Ectodermal cell (in vitro differentiated cells): ENCODE data around the gene RADIL.
A peak's percentile ranks its signal among the peaks of the same experiment; 100 is the strongest.

ENCODE experiments used
- H3K27ac ChIP-seq: 2 replicates; pipeline ENCODE4 v1.7.0; 2013; ENCODE audit warnings: mild to moderate bottlenecking, low read depth, low read length; ENCODE audit not compliant: insufficient read depth, poor library complexity, severe bottlenecking
- H3K27me3 ChIP-seq: 2 replicates; pipeline ENCODE4 v1.7.0; 2013; ENCODE audit warnings: mild to moderate bottlenecking, low read length; ENCODE audit not compliant: insufficient read depth, control insufficient read depth, poor library complexity, severe bottlenecking
- H3K36me3 ChIP-seq: one replicate; pipeline ENCODE4 v1.7.0; 2013; ENCODE audit warnings: low read length; ENCODE audit not compliant: control insufficient read depth, insufficient read depth
- H3K4me1 ChIP-seq: one replicate; pipeline ENCODE4 v1.7.0; 2013; ENCODE audit warnings: low read length; ENCODE audit not compliant: control insufficient read depth, insufficient read depth
- H3K4me3 ChIP-seq: 2 replicates; pipeline ENCODE4 v1.7.0; 2013; ENCODE audit warnings: low read depth, low read length, control low read depth; ENCODE audit not compliant: insufficient read depth
- H3K9me3 ChIP-seq: 2 replicates; pipeline ENCODE4 v1.7.0; 2013; ENCODE audit warnings: mild to moderate bottlenecking, low read length, moderate library complexity; ENCODE audit not compliant: control insufficient read depth
- WGBS, 2 experiments: methylation state at CpG; one replicate each; pipeline ENCODE4 v1.1.7; 2013; ENCODE audit warnings: missing lambda C conversion rate in 2 of 2; 5-methylcytosine and 5-hydroxymethylcytosine counted together

Gene RADIL

GRCh38 chr7:4884164-4884563, 648 bp upstream of the RADIL start:
- Histone ChIP-seq H3K4me3 (no peak overlapping the region), H3K27ac (no peak overlapping the region), H3K27me3 (peaks cover 18% of the 10 kb centered on the region), H3K9me3 (no peaks in the 10 kb centered on the region), H3K4me1 (no peaks in the 10 kb centered on the region), H3K36me3 (no peaks in the 10 kb centered on the region)
- WGBS, 2 experiments: 89 to 90% methylated on average over 10 of the region's 10 CpGs

- Histone ChIP-seq H3K36me3 (no peaks in the 10 kb centered on the region), H3K4me1 (no peaks in the 10 kb centered on the region), H3K27ac (peak overlapping the region; percentile 55), H3K27me3 (peaks cover 18% of the 10 kb centered on the region), H3K4me3 (peak overlapping the region; percentile 55), H3K9me3 (no peaks in the 10 kb centered on the region)
- 0 to 1% methylated on average over 36 of the region's 36 CpGs for WGBS, 2 experiments
These were observed 514 bp downstream of the RADIL start for GRCh38 chr7:4883033-4883371.

- peak overlapping the region; percentile 55 for H3K4me3 ChIP-seq
- WGBS, 2 experiments: 2% methylated on average over 35 of the region's 35 CpGs
These were observed 1.1 kb downstream of the RADIL start for GRCh38 chr7:4882169-4883032.

GRCh38 chr7:4880218-4880617, 3.3 kb downstream of the RADIL start:
- Histone ChIP-seq H3K27ac (no peak overlapping the region), H3K4me1 (no peaks in the 10 kb centered on the region)
- WGBS, 2 experiments: 87 to 88% methylated on average over 10 of the region's 10 CpGs

More at GRCh38 chr7:4882169-4883032, 1.1 kb downstream of the RADIL start:
- Histone ChIP-seq H3K9me3 (no peaks in the 10 kb centered on the region), H3K4me1 (no peaks in the 10 kb centered on the region), H3K27ac (peak overlapping the region; percentile 77), H3K27me3 (peaks cover 18% of the 10 kb centered on the region), H3K36me3 (no peaks in the 10 kb centered on the region)

GRCh38 chr7:4879396-4880081, 4.0 kb downstream of the RADIL start:
- Histone ChIP-seq H3K4me3 (no peak overlapping the region), H3K27me3 (peaks cover 18% of the 10 kb centered on the region), H3K9me3 (no peaks in the 10 kb centered on the region), H3K36me3 (no peaks in the 10 kb centered on the region), H3K27ac (no peak overlapping the region), H3K4me1 (no peaks in the 10 kb centered on the region)
- 91 to 94% methylated on average over 27 of the region's 27 CpGs for WGBS, 2 experiments

More at GRCh38 chr7:4880218-4880617, 3.3 kb downstream of the RADIL start:
- Histone ChIP-seq H3K27me3 (peaks cover 18% of the 10 kb centered on the region), H3K4me3 (no peak overlapping the region), H3K36me3 (no peaks in the 10 kb centered on the region), H3K9me3 (no peaks in the 10 kb centered on the region)

- no peaks in the 10 kb centered on the region for H3K9me3 ChIP-seq
- H3K27me3 ChIP-seq: peaks cover 18% of the 10 kb centered on the region
- no peak overlapping the region for H3K27ac ChIP-seq
- WGBS, 2 experiments: 93% methylated on average over 45 of the region's 45 CpGs
- no peaks in the 10 kb centered on the region for H3K4me1 ChIP-seq
- H3K4me3 ChIP-seq: no peak overlapping the region
- H3K36me3 ChIP-seq: no peaks in the 10 kb centered on the region
These were observed 4.9 kb downstream of the RADIL start for GRCh38 chr7:4878336-4879335.

- H3K4me3 ChIP-seq: no peak overlapping the region
- peaks cover 1% of the 10 kb centered on the region for H3K27me3 ChIP-seq
- H3K36me3 ChIP-seq: no peaks in the 10 kb centered on the region
- H3K4me1 ChIP-seq: peaks cover 4% of the 10 kb centered on the region
- WGBS, 2 experiments: 95% methylated on average over 18 of the region's 18 CpGs
- H3K9me3 ChIP-seq: no peaks in the 10 kb centered on the region
- H3K27ac ChIP-seq: no peak overlapping the region
These were observed 6.9 kb downstream of the RADIL start for GRCh38 chr7:4876586-4876985.

- no peaks in the 10 kb centered on the region for H3K27me3 ChIP-seq
- 93 to 95% methylated on average over 15 of the region's 15 CpGs for WGBS, 2 experiments
These were observed 8.1 kb downstream of the RADIL start for GRCh38 chr7:4875391-4875790.

GRCh38 chr7:4873071-4873944, 10.2 kb downstream of the RADIL start:
- Histone ChIP-seq H3K27me3 (no peaks in the 10 kb centered on the region), H3K27ac (no peak overlapping the region), H3K4me3 (no peak overlapping the region), H3K9me3 (no peaks in the 10 kb centered on the region), H3K36me3 (no peaks in the 10 kb centered on the region), H3K4me1 (peaks cover 4% of the 10 kb centered on the region)
- WGBS, 2 experiments: 90 to 93% methylated on average over 31 of the region's 31 CpGs

More at GRCh38 chr7:4875391-4875790, 8.1 kb downstream of the RADIL start:
- H3K27ac ChIP-seq: no peak overlapping the region
- no peaks in the 10 kb centered on the region for H3K9me3 ChIP-seq
- H3K4me3 ChIP-seq: no peak overlapping the region
- no peaks in the 10 kb centered on the region for H3K36me3 ChIP-seq
- H3K4me1 ChIP-seq: peaks cover 4% of the 10 kb centered on the region
